Activated CD4-positive, alpha-beta T cell treated with anti-CD3 and anti-CD28 coated beads for 1 hour (primary cell): ENCODE data around the gene ZNF415.
"Not testable (repeated sequence)": the region's sequence is repeated elsewhere in the genome, so short reads cannot be mapped to it uniquely, and the experiment has no call there.

Experiments
- DNase-seq: peaks from one replicate; pipeline ENCODE4 v3.0.0-alpha.2; 2020

Gene ZNF415

GRCh38 chr19:53102206-53102755 is 30.4 kb downstream of the ZNF415 start:
- DNase-seq: no peak

- no peak for DNase-seq
Observed at GRCh38 chr19:53101518-53101917, 31.2 kb downstream of the ZNF415 start.

- DNase-seq: not testable (repeated sequence)
Observed at GRCh38 chr19:53098570-53098969, 34.1 kb downstream of the ZNF415 start.

- not testable (repeated sequence) for DNase-seq
Observed at GRCh38 chr19:53096982-53097690, 35.6 kb downstream of the ZNF415 start.

GRCh38 chr19:53096579-53096978 is 36.1 kb downstream of the ZNF415 start:
- DNase-seq: not testable (repeated sequence)

GRCh38 chr19:53094754-53095575 is 37.7 kb downstream of the ZNF415 start:
- no peak for DNase-seq

- DNase-seq: no peak
Observed at GRCh38 chr19:53092723-53093122, 40.0 kb downstream of the ZNF415 start.

- no peak for DNase-seq
Observed at GRCh38 chr19:53091413-53092254, 41.1 kb downstream of the ZNF415 start.

GRCh38 chr19:53088091-53088490 is 44.6 kb downstream of the ZNF415 start:
- DNase-seq: no peak

GRCh38 chr19:53086949-53087348 is 45.8 kb downstream of the ZNF415 start:
- no peak for DNase-seq

- no peak for DNase-seq
Observed at GRCh38 chr19:53085496-53085895, 47.2 kb downstream of the ZNF415 start.

- DNase-seq: no peak
Observed at GRCh38 chr19:53082929-53083328, 49.8 kb downstream of the ZNF415 start.

GRCh38 chr19:53079313-53079924 is 53.3 kb downstream of the ZNF415 start:
- no peak for DNase-seq

- no peak for DNase-seq
Observed at GRCh38 chr19:53078668-53079067, 54.0 kb downstream of the ZNF415 start.

- DNase-seq: no peak
Observed at GRCh38 chr19:53076984-53077383, 55.7 kb downstream of the ZNF415 start.

- DNase-seq: no peak
Observed at GRCh38 chr19:53068834-53069233, 63.9 kb downstream of the ZNF415 start.

GRCh38 chr19:53068199-53068598 is 64.5 kb downstream of the ZNF415 start:
- DNase-seq: no peak

GRCh38 chr19:53057904-53058580 is 74.7 kb downstream of the ZNF415 start:
- no peak for DNase-seq
